GM23338 (cell line): Measurements from ENCODE around the gene MTARC1. TPM values are rescaled to one million over a fixed set of nuclear protein-coding genes. Genes with fewer than 3 reads are reported as not detected.

Source experiments
- ATAC-seq: fragments of 200-7000 bp; cut with Tn5 transposase; 3 replicates; pipeline ENCODE4 v1.9.1; 2020
- DNase-seq: peaks from one replicate; pipeline ENCODE4 v3.0.0-alpha.2; 2015; ENCODE audit warnings: low spot score
- H2AFZ ChIP-seq: fragments of 200-600 bp; sonication (generic); 2 replicates; pipeline ENCODE4 v1.8.0; 2016; ENCODE audit warnings: antibody characterized with exemption, mild to moderate bottlenecking, moderate library complexity
- H3F3A ChIP-seq: fragments of 200-600 bp; sonication (generic); replicated peaks from 2 replicates; pipeline ENCODE4 v1.8.0; 2017; ENCODE audit warnings: antibody characterized with exemption, mixed run types, low read depth
- H3K27ac ChIP-seq: fragments of 200-600 bp; sonication (generic); 2 replicates; pipeline ENCODE4 v1.6.1; 2016; ENCODE audit warnings: low read depth
- H3K27me3 ChIP-seq: fragments of 200-600 bp; sonication (generic); 2 replicates; pipeline ENCODE4 v1.8.0; 2016; ENCODE audit warnings: mild to moderate bottlenecking, mixed run types, moderate library complexity; ENCODE audit not compliant: insufficient read depth
- H3K36me3 ChIP-seq: fragments of 200-600 bp; sonication (generic); 2 replicates; pipeline ENCODE4 v1.8.0; 2016; ENCODE audit warnings: mild to moderate bottlenecking; ENCODE audit not compliant: insufficient read depth
- H3K4me1 ChIP-seq: fragments of 200-600 bp; sonication (generic); 2 replicates; pipeline ENCODE4 v1.8.0; 2016; ENCODE audit warnings: mild to moderate bottlenecking, moderate library complexity; ENCODE audit not compliant: insufficient read depth
- H3K4me2 ChIP-seq: fragments of 200-600 bp; sonication (generic); 2 replicates; pipeline ENCODE4 v1.7.1; 2017; ENCODE audit warnings: mixed run types
- H3K4me3 ChIP-seq: fragments of 200-600 bp; sonication (generic); 2 replicates; pipeline ENCODE4 v1.6.1; 2016; ENCODE audit warnings: mixed run types
- H3K79me2 ChIP-seq: fragments of 200-600 bp; sonication (generic); replicated peaks from 2 replicates; pipeline ENCODE4 v1.8.0; 2017; ENCODE audit warnings: mild to moderate bottlenecking; ENCODE audit not compliant: insufficient read depth
- H3K9me2 ChIP-seq: fragments of 200-600 bp; sonication (generic); 2 replicates; pipeline ENCODE4 v1.8.0; 2017; ENCODE audit not compliant: insufficient read depth
- H4K20me1 ChIP-seq: fragments of 200-600 bp; sonication (generic); replicated peaks from 2 replicates; pipeline ENCODE4 v1.8.0; 2017; ENCODE audit warnings: mild to moderate bottlenecking; ENCODE audit not compliant: insufficient read depth
- H3K27ac Mint-ChIP-seq: 2 replicates; pipeline ENCODE4 v1.8.0; 2020; ENCODE audit warnings: inconsistent platforms, mild to moderate bottlenecking, moderate library complexity, mixed read lengths
- H3K27me3 Mint-ChIP-seq: 3 replicates; pipeline ENCODE4 v1.8.0; 2022; ENCODE audit warnings: low read depth, mild to moderate bottlenecking, moderate library complexity, mixed read lengths, inconsistent platforms; ENCODE audit not compliant: insufficient read depth, poor library complexity
- H3K36me3 Mint-ChIP-seq: 3 replicates; pipeline ENCODE4 v1.8.0; 2021; ENCODE audit warnings: low read depth, mild to moderate bottlenecking, inconsistent platforms, moderate library complexity, mixed read lengths
- H3K4me1 Mint-ChIP-seq: 3 replicates; pipeline ENCODE4 v1.8.0; 2020; ENCODE audit warnings: mild to moderate bottlenecking, inconsistent platforms, mixed read lengths
- H3K4me3 Mint-ChIP-seq: 3 replicates; pipeline ENCODE4 v1.8.0; 2021; ENCODE audit warnings: moderate library complexity, mild to moderate bottlenecking, inconsistent platforms, mixed read lengths
- H3K9me3 Mint-ChIP-seq: 3 replicates; pipeline ENCODE4 v1.8.0; 2020; ENCODE audit warnings: moderate library complexity, mild to moderate bottlenecking, inconsistent platforms, mixed read lengths
- CREB1 ChIP-seq: fragments of 250-450 bp; sonication (Bioruptor Pico); IDR thresholded peaks from 2 replicates; pipeline ENCODE4 v1.5.0; 2020; ENCODE audit warnings: low read depth, mild to moderate bottlenecking, moderate library complexity
- EZH2phosphoT487 ChIP-seq: fragments of 200-600 bp; sonication (generic); IDR thresholded peaks from one replicate; pipeline ENCODE4 v1.8.1; 2018; ENCODE audit warnings: antibody characterized with exemption; ENCODE audit not compliant: unreplicated experiment
- JUNB ChIP-seq: IDR thresholded peaks from one replicate; pipeline ENCODE4 v1.6.1; 2016; ENCODE audit warnings: antibody characterized with exemption; ENCODE audit not compliant: unreplicated experiment
- NANOG ChIP-seq: IDR thresholded peaks from 2 replicates; pipeline ENCODE4 v1.6.1; 2016; ENCODE audit warnings: antibody characterized with exemption, borderline replicate concordance
- POLR2AphosphoS5 ChIP-seq: IDR thresholded peaks from 2 replicates; pipeline ENCODE4 v1.6.1; 2016; ENCODE audit warnings: antibody characterized with exemption, low read depth
- STAT1 ChIP-seq: IDR thresholded peaks from one replicate; pipeline ENCODE4 v1.6.1; 2016; ENCODE audit warnings: antibody characterized with exemption; ENCODE audit not compliant: unreplicated experiment
- ZNF114 ChIP-seq: fragments of 250-450 bp; sonication (Bioruptor Pico); IDR thresholded peaks from 2 replicates; pipeline ENCODE4 v1.5.0; 2020; ENCODE audit warnings: mild to moderate bottlenecking, moderate library complexity
- ZNF331 ChIP-seq: fragments of 250-450 bp; sonication (Bioruptor Pico); IDR thresholded peaks from 2 replicates; pipeline ENCODE4 v1.5.0; 2020; ENCODE audit warnings: low read depth, mild to moderate bottlenecking, moderate library complexity
- ZNF462 ChIP-seq: fragments of 250-450 bp; sonication (Bioruptor Pico); IDR thresholded peaks from 2 replicates; pipeline ENCODE4 v1.5.0; 2020; ENCODE audit warnings: mild to moderate bottlenecking, moderate library complexity
- polyA plus RNA-seq: library from polyadenylated mRNA; unstranded; fragments of >200 nt; fragmentation: Nextera tagmentation; extraction: Ambion mirVana; gene quantifications from 2 replicates; pipeline ENCODE4 v1.2.1, GENCODE V29; 2016
- total RNA-seq: library from RNA; depleted of rRNA; stranded (reverse); fragments of >200 nt; shearing (Covaris generic); gene quantifications from 2 replicates; pipeline ENCODE4 v1.2.3, GENCODE V29; 2014
- TF ChIP-seq, protein P1 (sequence below): IDR thresholded peaks from one replicate; pipeline ENCODE4 v1.6.1; 2018; ENCODE audit warnings: antibody characterized with exemption; ENCODE audit not compliant: unreplicated experiment
- TF ChIP-seq, protein P2 (sequence below): IDR thresholded peaks from 2 replicates; pipeline ENCODE4 v1.6.1; 2016; ENCODE audit warnings: antibody characterized with exemption

The MTARC1 gene
- total and polyA plus RNA-seq, 2 experiments from 2014 or later: 33.9 to 34.6 TPM

GRCh38 chr1:220768126-220768601 lies 18.5 kb upstream of the MTARC1 start:
- Histone ChIP-seq H3K79me2 (no peaks in the 10 kb centered on the region), H3K36me3 (no peaks in the 10 kb centered on the region), H3F3A (no peaks in the 10 kb centered on the region), H4K20me1 (no peaks in the 10 kb centered on the region), H3K4me3 (no peak overlapping the region), H3K27ac (no peak overlapping the region), H3K4me1 (no peaks in the 10 kb centered on the region; the same call in 1 of the 2 replicates), H2AFZ (no peak overlapping the region), H3K4me2 (no peak overlapping the region), H3K27me3 (no peaks in the 10 kb centered on the region), H3K9me2 (no peaks in the 10 kb centered on the region)
- Mint-ChIP-seq H3K27ac (no peak overlapping the region; the same call in 1 of the 2 replicates), H3K36me3 (peaks cover 7% of the 10 kb centered on the region; the same call in 1 of the 3 replicates), H3K27me3 (no peaks in the 10 kb centered on the region), H3K9me3 (no peaks in the 10 kb centered on the region), H3K4me3 (no peak overlapping the region), H3K4me1 (peaks cover 3% of the 10 kb centered on the region)
- DNase-seq (no peak), ATAC-seq (no peak)
- TF ChIP-seq, protein P1, sequence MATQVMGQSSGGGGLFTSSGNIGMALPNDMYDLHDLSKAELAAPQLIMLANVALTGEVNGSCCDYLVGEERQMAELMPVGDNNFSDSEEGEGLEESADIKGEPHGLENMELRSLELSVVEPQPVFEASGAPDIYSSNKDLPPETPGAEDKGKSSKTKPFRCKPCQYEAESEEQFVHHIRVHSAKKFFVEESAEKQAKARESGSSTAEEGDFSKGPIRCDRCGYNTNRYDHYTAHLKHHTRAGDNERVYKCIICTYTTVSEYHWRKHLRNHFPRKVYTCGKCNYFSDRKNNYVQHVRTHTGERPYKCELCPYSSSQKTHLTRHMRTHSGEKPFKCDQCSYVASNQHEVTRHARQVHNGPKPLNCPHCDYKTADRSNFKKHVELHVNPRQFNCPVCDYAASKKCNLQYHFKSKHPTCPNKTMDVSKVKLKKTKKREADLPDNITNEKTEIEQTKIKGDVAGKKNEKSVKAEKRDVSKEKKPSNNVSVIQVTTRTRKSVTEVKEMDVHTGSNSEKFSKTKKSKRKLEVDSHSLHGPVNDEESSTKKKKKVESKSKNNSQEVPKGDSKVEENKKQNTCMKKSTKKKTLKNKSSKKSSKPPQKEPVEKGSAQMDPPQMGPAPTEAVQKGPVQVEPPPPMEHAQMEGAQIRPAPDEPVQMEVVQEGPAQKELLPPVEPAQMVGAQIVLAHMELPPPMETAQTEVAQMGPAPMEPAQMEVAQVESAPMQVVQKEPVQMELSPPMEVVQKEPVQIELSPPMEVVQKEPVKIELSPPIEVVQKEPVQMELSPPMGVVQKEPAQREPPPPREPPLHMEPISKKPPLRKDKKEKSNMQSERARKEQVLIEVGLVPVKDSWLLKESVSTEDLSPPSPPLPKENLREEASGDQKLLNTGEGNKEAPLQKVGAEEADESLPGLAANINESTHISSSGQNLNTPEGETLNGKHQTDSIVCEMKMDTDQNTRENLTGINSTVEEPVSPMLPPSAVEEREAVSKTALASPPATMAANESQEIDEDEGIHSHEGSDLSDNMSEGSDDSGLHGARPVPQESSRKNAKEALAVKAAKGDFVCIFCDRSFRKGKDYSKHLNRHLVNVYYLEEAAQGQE: no peak
- no peak for TF ChIP-seq STAT1
- TF ChIP-seq ZNF462 (CRISPR knock-in tag): no peak
- TF ChIP-seq JUNB: no peak
- TF ChIP-seq EZH2phosphoT487: no peak
- TF ChIP-seq, protein P2, sequence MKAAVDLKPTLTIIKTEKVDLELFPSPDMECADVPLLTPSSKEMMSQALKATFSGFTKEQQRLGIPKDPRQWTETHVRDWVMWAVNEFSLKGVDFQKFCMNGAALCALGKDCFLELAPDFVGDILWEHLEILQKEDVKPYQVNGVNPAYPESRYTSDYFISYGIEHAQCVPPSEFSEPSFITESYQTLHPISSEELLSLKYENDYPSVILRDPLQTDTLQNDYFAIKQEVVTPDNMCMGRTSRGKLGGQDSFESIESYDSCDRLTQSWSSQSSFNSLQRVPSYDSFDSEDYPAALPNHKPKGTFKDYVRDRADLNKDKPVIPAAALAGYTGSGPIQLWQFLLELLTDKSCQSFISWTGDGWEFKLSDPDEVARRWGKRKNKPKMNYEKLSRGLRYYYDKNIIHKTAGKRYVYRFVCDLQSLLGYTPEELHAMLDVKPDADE: no peak
- TF ChIP-seq CREB1 (CRISPR knock-in tag): no peak
- TF ChIP-seq NANOG: no peak
- no peak for TF ChIP-seq POLR2AphosphoS5
- no peak for TF ChIP-seq ZNF114
- no peak for TF ChIP-seq ZNF331 (CRISPR knock-in tag)
